ENCODE data around the gene RBM10. TPM values are rescaled to one million over a fixed set of nuclear protein-coding genes. Genes with fewer than 3 reads are reported as not detected.

Gene RBM10
- total RNA-seq, 1 donor from 2014 or later: 27.8 TPM

GRCh38 chrX:47222751-47223350, 77.8 kb downstream of the RBM10 start:
- DNase-seq: no peak

- DNase-seq: no peak
These were observed 78.6 kb downstream of the RBM10 start for GRCh38 chrX:47223476-47224250.

- DNase-seq: no peak
These were observed 79.4 kb downstream of the RBM10 start for GRCh38 chrX:47224266-47224895.

- DNase-seq: no peak
These were observed 79.9 kb downstream of the RBM10 start for GRCh38 chrX:47224896-47225290.

GRCh38 chrX:47226071-47226470, 81.0 kb downstream of the RBM10 start:
- no peak for DNase-seq

GRCh38 chrX:47226531-47227333, 81.7 kb downstream of the RBM10 start:
- DNase-seq: no peak

- no peak for DNase-seq
These were observed 82.2 kb downstream of the RBM10 start for GRCh38 chrX:47227334-47227583.

GRCh38 chrX:47228550-47229270, 83.7 kb downstream of the RBM10 start:
- DNase-seq: no peak

GRCh38 chrX:47229427-47229826, 84.4 kb downstream of the RBM10 start:
- no peak for DNase-seq

GRCh38 chrX:47230136-47230868, 85.3 kb downstream of the RBM10 start:
- no peak for DNase-seq

- no peak for DNase-seq
These were observed 86.1 kb downstream of the RBM10 start for GRCh38 chrX:47231167-47231566.

- DNase-seq: no peak
These were observed 87.3 kb downstream of the RBM10 start for GRCh38 chrX:47232197-47232802.

GRCh38 chrX:47232803-47233332, 87.8 kb downstream of the RBM10 start, which contains the start of gene USP11:
Gene USP11 (plus strand): TSS chrX:47233009. CDS start chrX:47233044, 35 bp downstream.
- DNase-seq: peak; percentile 88

GRCh38 chrX:47233333-47234113, 88.5 kb downstream of the RBM10 start:
- DNase-seq: peak; percentile 97

- DNase-seq: no peak
These were observed 89.6 kb downstream of the RBM10 start for GRCh38 chrX:47234583-47234982.

GRCh38 chrX:47235691-47236103, 90.7 kb downstream of the RBM10 start:
- DNase-seq: no peak
